KBM-7 (cell line): Measurements from ENCODE around the gene BCL7C.
"Not testable (repeated sequence)": the region's sequence is repeated elsewhere in the genome, so short reads cannot be mapped to it uniquely, and the experiment has no call there.

Experiments
- DNase-seq: peaks from one replicate; pipeline ENCODE4 v3.0.0-alpha.2; 2015
- in situ Hi-C: fragments of 300-500 bp; cut with MboI; formaldehyde crosslinking; loops from 2 replicates; pipeline ENCODE4 v1.14.3; 2020; ENCODE audit warnings: low sequenced_read_pairs, low pct_unique_long_range_greater_than_20kb, mixed read lengths

Gene BCL7C

GRCh38 chr16:30896889-30897733, 3.2 kb upstream of the BCL7C start:
- peak; percentile 77 for DNase-seq
- in situ Hi-C loops = no loop called here

- no peak for DNase-seq
- in situ Hi-C loops = no loop called here
Measured at GRCh38 chr16:30896261-30896888, 2.5 kb upstream of the BCL7C start, which contains the start of gene CTF1. Gene CTF1, plus strand, starts transcription at chr16:30896614. Its CDS starts 30 bp downstream, at chr16:30896644.

DNA sequence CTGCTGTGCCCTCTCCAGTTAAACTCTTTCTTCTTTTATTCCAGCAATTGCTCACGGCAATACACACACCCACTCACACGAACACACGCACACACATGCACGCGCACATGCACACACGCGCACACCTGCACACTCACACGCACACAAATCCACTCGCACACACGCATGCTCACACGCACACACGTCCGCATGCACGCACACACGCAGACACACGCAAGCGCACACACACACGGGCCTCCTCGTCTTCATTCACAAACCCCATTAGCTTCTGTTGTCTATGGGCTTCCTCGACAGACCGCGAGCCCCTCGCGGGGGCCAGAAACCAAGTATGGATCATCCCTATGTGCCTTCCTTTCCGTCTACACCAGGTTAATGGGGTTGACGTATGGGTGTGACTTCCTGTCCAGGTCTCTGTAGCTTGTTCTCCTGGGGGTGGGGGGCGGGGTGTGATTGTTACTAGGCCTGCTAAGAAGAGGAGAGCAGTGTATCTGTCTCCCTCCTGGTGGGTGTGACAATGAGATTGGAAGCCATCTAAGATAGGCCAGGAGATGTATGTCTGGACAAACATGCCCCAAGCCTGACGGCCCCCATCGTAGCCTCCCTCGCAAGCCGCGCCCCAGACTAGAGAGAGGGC, 1.9 kb upstream of the BCL7C start:
- in situ Hi-C loops = no loop called here
- DNase-seq = no peak

DNA sequence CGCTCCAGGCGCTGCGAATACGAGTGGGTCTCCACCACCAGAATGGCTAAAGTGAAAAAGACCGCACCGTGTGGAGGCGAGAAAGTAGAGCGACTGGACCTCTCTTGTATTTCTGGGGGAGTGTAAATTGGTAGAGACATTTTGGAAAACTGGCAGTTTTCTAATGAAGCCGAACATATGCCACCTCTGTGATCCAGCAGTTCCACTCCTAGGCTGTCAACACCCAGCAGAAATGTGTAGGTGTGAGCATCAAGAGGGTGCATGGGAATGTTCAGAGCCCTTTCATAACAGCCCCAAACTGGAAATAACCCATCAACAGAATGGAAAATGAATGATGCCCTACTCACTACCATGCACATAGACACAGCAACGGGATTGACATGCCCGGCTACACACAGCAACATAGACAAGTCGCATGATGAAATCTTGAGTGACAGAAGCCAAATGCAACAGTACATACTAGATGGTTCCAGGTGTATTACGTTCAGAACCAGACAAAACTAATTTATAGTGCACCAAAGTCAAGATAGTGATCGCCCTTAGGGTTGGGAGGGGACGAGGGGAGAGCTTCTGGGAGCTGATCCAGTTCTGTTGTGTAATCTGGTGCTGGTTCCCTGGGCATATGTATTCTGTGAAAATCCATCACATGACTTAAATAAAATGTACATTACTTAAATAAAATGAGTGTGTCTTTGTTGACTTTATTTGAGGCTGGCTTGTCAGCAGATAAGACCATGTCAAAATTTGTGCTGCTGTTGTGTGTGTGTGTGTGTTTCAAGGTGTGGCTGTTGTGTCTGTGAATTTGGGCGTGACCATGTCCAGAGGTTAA, 877 bp upstream of the BCL7C start:
- in situ Hi-C loops = no loop called here
- DNase-seq = no peak

DNA sequence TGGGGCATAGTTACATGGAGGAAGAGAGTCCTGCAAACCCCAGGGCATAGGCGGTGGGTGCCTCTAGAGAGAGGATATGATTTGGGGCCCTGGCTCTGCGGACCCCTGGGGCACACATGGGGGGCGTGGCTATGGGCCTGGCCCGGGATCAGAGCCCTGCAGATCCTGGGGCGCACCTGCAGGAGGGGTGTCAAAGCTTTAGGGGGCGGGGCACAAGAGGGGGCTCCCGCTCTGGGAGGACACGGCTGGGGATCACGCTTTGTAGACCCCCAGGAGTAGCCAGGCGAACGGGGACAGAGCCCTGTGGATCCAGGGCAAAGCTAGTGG, 497 bp downstream of the BCL7C start:
- peak; percentile 18 for DNase-seq
- in situ Hi-C loops = no loop called here

GRCh38 chr16:30892670-30893416, 1.0 kb downstream of the BCL7C start:
- in situ Hi-C loops = no loop called here
- no peak for DNase-seq

- in situ Hi-C loops, DNase-seq: not testable (repeated sequence)
Measured at GRCh38 chr16:30891043-30891823, 2.6 kb downstream of the BCL7C start.

- in situ Hi-C loops = no loop called here
- no peak for DNase-seq
Measured at GRCh38 chr16:30889721-30890120, 4.2 kb downstream of the BCL7C start.

- in situ Hi-C loops = no loop called here
- no peak for DNase-seq
Measured at GRCh38 chr16:30888856-30889499, 4.9 kb downstream of the BCL7C start.

GRCh38 chr16:30887927-30888326, 6.0 kb downstream of the BCL7C start:
- in situ Hi-C loops = no loop called here
- no peak for DNase-seq

DNA sequence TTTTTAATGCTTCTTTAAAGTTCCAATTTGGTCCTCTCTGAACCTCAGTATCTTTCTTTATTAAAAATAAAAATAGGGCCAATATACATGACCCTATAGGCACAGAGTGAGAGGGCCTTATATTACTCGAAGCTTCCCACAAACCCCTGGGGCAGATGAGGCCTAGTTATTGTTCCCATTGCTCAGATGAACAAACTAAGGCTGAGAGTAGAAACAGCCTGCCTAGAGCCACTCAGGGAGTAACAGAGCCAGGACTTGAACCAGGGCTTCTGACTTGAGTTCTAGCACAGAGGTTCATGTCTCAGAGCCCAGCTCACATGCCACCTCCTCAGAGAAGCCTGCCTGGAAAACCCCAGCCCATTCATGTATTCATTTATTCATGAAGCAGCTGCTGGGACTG, 7.7 kb downstream of the BCL7C start:
- in situ Hi-C loops = no loop called here
- no peak for DNase-seq

- DNase-seq = no peak
- in situ Hi-C loops = no loop called here
Measured at GRCh38 chr16:30885196-30885595, 8.7 kb downstream of the BCL7C start.

- in situ Hi-C loops = no loop called here
- DNase-seq = no peak
Measured at GRCh38 chr16:30884760-30885159, 9.1 kb downstream of the BCL7C start.

DNA sequence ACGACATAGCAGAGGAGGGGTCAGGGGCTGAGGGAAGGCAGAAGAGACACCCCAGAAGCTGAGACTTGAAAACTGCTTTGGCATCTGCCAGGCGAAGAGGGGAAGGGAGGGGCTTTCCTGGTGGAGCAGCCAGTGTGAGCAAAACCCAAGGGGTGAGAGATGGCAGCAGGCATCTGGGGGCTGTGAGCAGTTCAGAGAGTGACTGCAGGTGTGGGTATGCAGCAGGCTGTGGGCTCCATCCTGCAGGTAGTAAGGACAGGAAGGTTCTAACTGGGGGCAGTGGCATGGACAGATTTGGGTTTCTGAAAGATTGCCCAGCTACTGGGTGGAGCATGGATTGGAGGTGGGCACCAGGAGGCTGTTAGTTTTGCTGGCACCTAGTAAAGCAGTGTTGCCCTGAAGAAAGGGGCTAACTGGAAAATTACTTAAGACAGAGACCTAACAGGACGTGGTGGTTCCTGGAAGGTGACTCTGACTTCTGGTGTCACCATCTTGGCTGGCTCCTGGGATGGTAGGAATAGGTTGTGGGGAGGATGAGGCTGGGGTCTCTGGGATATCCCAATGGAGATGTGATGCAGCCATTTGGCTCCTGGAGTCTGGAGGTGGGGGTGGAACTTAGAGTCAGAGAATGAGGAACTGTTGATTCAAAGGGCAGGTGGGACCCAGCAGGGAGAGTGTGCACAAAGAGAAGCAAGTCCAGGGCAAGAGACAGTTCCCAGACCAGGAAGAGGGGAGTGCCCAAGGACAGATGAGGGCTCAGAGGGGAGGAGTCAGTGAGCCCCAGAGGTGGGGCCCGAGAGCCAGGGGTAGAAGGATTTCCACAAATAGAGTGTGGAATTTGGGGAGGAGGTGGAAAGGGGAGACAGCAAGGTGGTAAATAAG, 11.2 kb downstream of the BCL7C start:
- in situ Hi-C loops = no loop called here
- peak; percentile 63 for DNase-seq

GRCh38 chr16:30876867-30877266, 17.0 kb downstream of the BCL7C start:
- in situ Hi-C loops = no loop called here
- no peak for DNase-seq

GRCh38 chr16:30875871-30876801, 17.7 kb downstream of the BCL7C start:
- peak; percentile 84 for DNase-seq

More at GRCh38 chr16:30875871-30876801, 17.7 kb downstream of the BCL7C start:
- in situ Hi-C loops = no loop called here
